Adrenal gland (tissue), 12 donors: ENCODE measurements around the gene SSH3. TPM values are rescaled to one million over a fixed set of nuclear protein-coding genes. Genes with fewer than 3 reads are reported as not detected.
A peak's percentile ranks its signal among the peaks of the same experiment; 100 is the strongest.

Experiments
- DNase-seq, 7 donors: peaks; one replicate each; pipeline ENCODE4 v3.0.0-alpha.2; 2019 to 2020
- H3K27ac ChIP-seq, 5 donors: fragments of 200-600 bp; sonication (generic) in 4 of 5; 1 replicate in 3 of 5; 2 replicates in 2 of 5; pipeline versions ENCODE4 v1.5.1 to v1.8.0; 2016 to 2020; ENCODE audit warnings: mild to moderate bottlenecking in 1 of 5
- H3K27me3 ChIP-seq: fragments of 200-600 bp; 2 replicates; pipeline ENCODE4 v1.8.0; 2021
- H3K36me3 ChIP-seq, 2 donors: fragments of 200-600 bp; replicated peaks in 1 of 2; 1 replicate in 1 of 2; 2 replicates in 1 of 2; pipeline versions ENCODE4 v1.5.1 to v1.8.0; 2018 to 2022
- H3K4me1 ChIP-seq, 2 donors: fragments of 200-600 bp; replicated peaks in 1 of 2; 1 replicate in 1 of 2; 2 replicates in 1 of 2; pipeline versions ENCODE4 v1.5.1 to v1.8.0; 2018 to 2021
- H3K4me3 ChIP-seq, 4 donors: fragments of 200-600 bp; sonication (generic) in 3 of 4; one replicate each; pipeline ENCODE4 v1.5.1; 2016 to 2018
- H3K9me3 ChIP-seq, 3 donors: fragments of 200-600 bp; sonication (generic) in 1 of 3; replicated peaks in 1 of 3; 1 replicate in 2 of 3; 2 replicates in 1 of 3; pipeline versions ENCODE4 v1.5.1 to v1.8.0; 2016 to 2021
- POLR2A ChIP-seq, 2 donors: fragments of 450-650 bp; IDR thresholded peaks; one replicate each; pipeline ENCODE4 v1.6.1; 2017; ENCODE audit warnings: antibody characterized with exemption in 2 of 2, mild to moderate bottlenecking in 2 of 2, moderate library complexity in 1 of 2
- WGBS, 4 donors: extraction: QIAGEN DNeasy Blood & Tissue Kit in 2 of 4; methylation state at CpG; one replicate each; pipeline versions ENCODE4 v1.1.5 to v1.1.7; 2013 to 2017; 5-methylcytosine and 5-hydroxymethylcytosine counted together
- intact Hi-C, 2 donors: fragments of 100-400 bp; cut with DNase I; formaldehyde crosslinking; loops; one replicate each; pipeline versions ENCODE4 v1.14.1 to v1.15.0; 2022 to 2023
- polyA plus RNA-seq, 3 donors: library from polyadenylated mRNA; stranded (reverse); fragments of 200-250 nt in 2 of 3; fragments of 350-450 nt in 1 of 3; fragmentation: Illumina TruSeq in 1 of 3; extraction: RNeasy Lipid Tissue Mini Kit (QIAGEN cat#74804) in 1 of 3; gene quantifications; one replicate each; pipeline ENCODE4 v1.2.3, GENCODE V29; 2013 to 2014
- total RNA-seq, 9 donors: library from RNA; depleted of rRNA in 4 of 9; stranded (reverse); fragments of >200 nt in 4 of 9; fragments of 120-200 nt in 1 of 9; fragmentation: NEBNext Ultra II Directional in 1 of 9; extraction: Animal tissue kit (Norgen Biotek cat#: 25700) in 1 of 9; gene quantifications; one replicate each; pipeline versions ENCODE4 v1.1.0 to v1.2.4, GENCODE V29; 2013 to 2023
- TF ChIP-seq, protein P1 (sequence below), 6 experiments: fragments of 450-650 bp in 4 of 6; fragments of 200-600 bp in 2 of 6; sonication (generic) in 1 of 6; IDR thresholded peaks; 1 replicate in 5 of 6; 2 replicates in 1 of 6; pipeline versions ENCODE4 v1.5.1 to v1.8.0; 2016 to 2021; ENCODE audit warnings: antibody characterized with exemption in 6 of 6, mild to moderate bottlenecking in 2 of 6, moderate library complexity in 1 of 6
- donor health status: healthy with polysubstance abuse.
- donor health status: Bipolar disorder and iron deficiency.
- donor health status: DM: yes; HTN: yes; CAD: no.
- donor health status: DM: no; HTN: no; CAD: no.
- donor health status: DM: no; HTN: no; CAD: no.
- donor health status: DM: yes; HTN: yes; CAD: no.

Gene SSH3
- total and polyA plus RNA-seq, 12 donors = 4.2 to 35.2 (median 24.6) TPM

DNA sequence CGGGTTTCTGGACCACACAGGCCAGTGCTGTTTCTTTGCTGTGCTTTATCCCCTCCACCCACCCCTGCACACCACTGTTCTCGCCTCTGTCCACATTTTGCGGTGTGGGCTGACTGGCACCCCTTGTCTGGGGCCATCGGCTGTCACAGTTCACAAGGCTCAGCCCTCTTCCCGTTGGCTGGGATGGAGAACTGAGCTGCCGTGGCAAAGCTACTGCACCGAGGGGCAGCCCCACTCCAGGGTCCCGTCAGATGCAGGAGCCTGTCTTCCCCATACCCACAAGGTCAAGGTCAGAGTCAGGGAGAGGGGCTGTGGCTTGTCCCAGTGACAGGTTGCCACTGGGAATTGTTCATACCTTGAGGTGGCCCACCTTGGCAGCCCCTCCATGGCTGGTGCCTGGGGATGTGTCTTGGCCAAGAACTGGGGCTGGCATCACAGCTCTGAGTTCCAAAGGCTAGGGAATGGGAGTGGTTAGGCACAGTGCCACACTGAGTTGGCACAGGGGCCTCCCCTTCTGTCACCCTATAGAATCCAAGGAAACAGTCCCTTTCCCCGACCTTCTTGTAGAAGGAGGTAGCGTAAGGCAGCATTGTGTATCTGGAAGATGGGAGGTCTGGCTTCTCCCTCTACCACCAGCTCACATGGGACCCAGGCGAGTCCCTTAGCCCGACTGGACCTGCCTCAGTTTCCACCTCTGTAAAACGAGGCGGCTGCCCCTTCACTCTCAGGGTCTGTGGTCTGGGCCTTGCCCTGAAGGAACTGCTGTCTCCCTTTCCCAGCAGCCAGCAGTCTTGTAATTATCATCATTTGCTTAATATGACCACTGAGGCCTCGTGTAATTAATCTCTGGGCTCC lies 33.7 kb upstream of the SSH3 start:
- H3K36me3 ChIP-seq = peaks cover 0 to 7% of the 10 kb centered on the region in 2 donors
- peak overlapping the region in 1 of 4 donors; percentile 46 for H3K4me3 ChIP-seq
- H3K4me1 ChIP-seq = peaks cover 51 to 76% of the 10 kb centered on the region in 2 donors
- H3K27me3 ChIP-seq = no peaks in the 10 kb centered on the region
- intact Hi-C loops = loop anchor here in 1 of 2 donors (5.0 kb wide), 1 partner anchor 33 kb away; the partner anchor contains the start of gene SSH3
- TF ChIP-seq POLR2A (IDR thresholded peaks at IDR 0.05) = no peak
- TF ChIP-seq, protein P1, sequence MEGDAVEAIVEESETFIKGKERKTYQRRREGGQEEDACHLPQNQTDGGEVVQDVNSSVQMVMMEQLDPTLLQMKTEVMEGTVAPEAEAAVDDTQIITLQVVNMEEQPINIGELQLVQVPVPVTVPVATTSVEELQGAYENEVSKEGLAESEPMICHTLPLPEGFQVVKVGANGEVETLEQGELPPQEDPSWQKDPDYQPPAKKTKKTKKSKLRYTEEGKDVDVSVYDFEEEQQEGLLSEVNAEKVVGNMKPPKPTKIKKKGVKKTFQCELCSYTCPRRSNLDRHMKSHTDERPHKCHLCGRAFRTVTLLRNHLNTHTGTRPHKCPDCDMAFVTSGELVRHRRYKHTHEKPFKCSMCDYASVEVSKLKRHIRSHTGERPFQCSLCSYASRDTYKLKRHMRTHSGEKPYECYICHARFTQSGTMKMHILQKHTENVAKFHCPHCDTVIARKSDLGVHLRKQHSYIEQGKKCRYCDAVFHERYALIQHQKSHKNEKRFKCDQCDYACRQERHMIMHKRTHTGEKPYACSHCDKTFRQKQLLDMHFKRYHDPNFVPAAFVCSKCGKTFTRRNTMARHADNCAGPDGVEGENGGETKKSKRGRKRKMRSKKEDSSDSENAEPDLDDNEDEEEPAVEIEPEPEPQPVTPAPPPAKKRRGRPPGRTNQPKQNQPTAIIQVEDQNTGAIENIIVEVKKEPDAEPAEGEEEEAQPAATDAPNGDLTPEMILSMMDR (IDR thresholded peaks at IDR 0.05) = no peak
- peak in 3 of 7 donors; percentile 19 to 31 (median 25) for DNase-seq
- 35 to 50% (median 43%) methylated on average over 8 to 15 of the region's 15 CpGs for WGBS, 4 donors
- peak overlapping the region; percentile 33 to 89 (median 48) for H3K27ac ChIP-seq
- no peaks in the 10 kb centered on the region for H3K9me3 ChIP-seq

DNA sequence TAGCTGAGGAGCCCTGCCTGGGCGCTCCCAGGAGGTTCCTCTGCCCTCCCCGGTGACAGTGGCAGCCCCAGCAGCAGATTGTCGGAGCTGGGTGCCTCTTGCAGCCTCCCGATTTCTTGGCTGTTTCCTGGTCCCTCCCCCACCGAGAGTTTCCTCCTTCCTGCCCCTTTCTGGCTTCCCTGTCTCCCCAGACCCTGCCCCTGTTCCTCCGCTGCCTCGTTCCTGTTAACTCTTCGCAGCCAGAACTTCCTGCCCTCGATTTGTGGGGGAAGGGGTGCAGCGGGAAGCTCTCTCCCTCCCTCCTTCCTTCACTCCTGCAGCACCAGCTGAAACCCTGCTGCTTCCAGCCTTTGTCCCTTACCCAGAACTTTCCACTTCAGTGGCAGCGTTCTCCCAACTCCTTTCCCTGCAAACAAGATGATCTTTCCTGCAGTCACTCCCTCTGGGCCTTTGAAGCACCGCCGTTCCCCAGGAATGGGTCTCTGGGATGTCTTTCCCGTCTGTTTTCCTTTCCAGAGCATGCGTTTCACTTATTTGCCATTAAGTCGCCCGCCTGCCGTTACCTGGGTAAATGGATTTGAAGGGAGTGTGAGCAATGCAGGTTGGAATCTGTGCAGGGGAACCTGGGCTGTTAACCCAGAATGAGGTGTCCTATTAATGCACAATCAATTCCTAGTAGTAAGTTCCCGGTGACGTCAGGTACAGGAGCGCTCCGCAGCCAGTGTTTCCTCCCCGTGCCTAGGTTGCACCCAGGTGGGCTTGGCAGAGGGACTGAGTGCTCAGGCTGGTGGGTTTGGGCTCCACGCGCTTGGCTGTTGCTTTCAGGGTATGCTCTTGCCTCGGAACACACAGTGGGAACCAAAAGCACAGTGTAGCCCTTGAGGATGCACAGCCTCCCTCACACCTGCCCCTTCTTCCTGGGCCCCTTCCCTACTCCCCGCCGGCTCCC lies 32.8 kb upstream of the SSH3 start:
- DNase-seq = peak in 5 of 7 donors; percentile 46 to 58 (median 54)
- H3K4me1 ChIP-seq = peaks cover 60 to 85% of the 10 kb centered on the region in 2 donors
- WGBS, 4 donors = 52 to 60% (median 57%) methylated on average over 21 to 28 of the region's 28 CpGs
- H3K9me3 ChIP-seq = no peaks in the 10 kb centered on the region
- intact Hi-C loops = no loop called here
- H3K36me3 ChIP-seq = peaks cover 0 to 7% of the 10 kb centered on the region in 2 donors
- H3K4me3 ChIP-seq = peak overlapping the region in 1 of 4 donors; percentile 46
- TF ChIP-seq, protein P1 (IDR thresholded peaks at IDR 0.05) = no peak
- no peak for TF ChIP-seq POLR2A (IDR thresholded peaks at IDR 0.05)
- H3K27me3 ChIP-seq = no peaks in the 10 kb centered on the region
- H3K27ac ChIP-seq = peak overlapping the region in 4 of 5 donors; percentile 35 to 89 (median 64)

DNA sequence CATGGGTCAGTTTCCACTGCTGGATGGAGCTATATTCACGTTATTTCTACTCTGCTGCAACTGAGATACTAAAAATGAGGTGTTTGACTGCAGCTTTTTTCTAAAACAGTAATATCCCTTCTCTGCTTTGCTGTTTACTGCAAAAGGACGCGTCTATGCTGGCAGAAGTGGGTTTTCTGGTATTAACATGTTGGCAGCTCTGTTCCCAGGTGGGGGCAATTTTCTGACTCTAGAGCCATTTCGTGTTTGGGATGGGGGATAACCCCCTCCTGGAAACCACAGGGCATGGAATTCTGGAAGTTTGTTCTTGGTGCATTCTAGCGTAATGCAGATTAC lies 32.2 kb upstream of the SSH3 start:
- intact Hi-C loops = no loop called here
- 56 to 68% (median 63%) methylated on average over 5 of the region's 5 CpGs for WGBS, 4 donors
- Histone ChIP-seq H3K4me3 (no peak overlapping the region), H3K27ac (peak overlapping the region in 3 of 5 donors; percentile 23 to 89 (median 80)), H3K4me1 (peaks cover 61 to 91% of the 10 kb centered on the region in 2 donors), H3K36me3 (peaks cover 0 to 7% of the 10 kb centered on the region in 2 donors), H3K9me3 (no peaks in the 10 kb centered on the region), H3K27me3 (no peaks in the 10 kb centered on the region)
- TF ChIP-seq, protein P1 (IDR thresholded peaks at IDR 0.05) = no peak
- TF ChIP-seq POLR2A (IDR thresholded peaks at IDR 0.05) = no peak
- DNase-seq = no peak
